HL-60 (cell line): ENCODE results near the gene TPCN2.

Experiments used
- DNase-seq, 2 experiments: peaks; one replicate each; pipeline ENCODE4 v3.0.0-alpha.2; 2010 to 2020; ENCODE audit warnings: low read depth in 1 of 2, low spot score in 1 of 2
- H3K27ac ChIP-seq: fragments of 250-450 bp; sonication (Bioruptor Pico); replicated peaks from 2 replicates; pipeline ENCODE4 v1.5.1; 2020; ENCODE audit warnings: mild to moderate bottlenecking, moderate library complexity
- H3K27me3 ChIP-seq: fragments of 250-450 bp; sonication (Bioruptor Pico); 2 replicates; pipeline ENCODE4 v1.5.1; 2021; ENCODE audit warnings: mild to moderate bottlenecking, moderate library complexity; ENCODE audit not compliant: insufficient read depth, poor library complexity, severe bottlenecking
- H3K4me3 ChIP-seq: replicated peaks from 2 replicates; pipeline ENCODE4 v1.5.1; 2011; ENCODE audit warnings: mild to moderate bottlenecking, control low read depth, low read length; ENCODE audit not compliant: insufficient read depth
- CTCF ChIP-seq: IDR thresholded peaks from one replicate; pipeline ENCODE4 v1.5.1; 2011; ENCODE audit warnings: low read length, control low read depth, inconsistent platforms; ENCODE audit not compliant: insufficient read depth
- GABPA ChIP-seq: IDR thresholded peaks from 2 replicates; pipeline ENCODE4 v1.6.1; 2012; ENCODE audit warnings: low read depth
- POLR2AphosphoS5 ChIP-seq: IDR thresholded peaks from 2 replicates; pipeline ENCODE4 v1.6.1; 2012; ENCODE audit warnings: low read depth
- REST ChIP-seq: IDR thresholded peaks from 2 replicates; pipeline ENCODE4 v1.6.1; 2012; ENCODE audit warnings: low read depth; ENCODE audit not compliant: insufficient replicate concordance
- SPI1 ChIP-seq: IDR thresholded peaks from 2 replicates; pipeline ENCODE4 v1.6.1; 2012; ENCODE audit warnings: low read depth, mild to moderate bottlenecking, borderline replicate concordance

Gene TPCN2

GRCh38 chr11:69129053-69129452 lies 80.3 kb downstream of the TPCN2 start:
- no peaks in the 10 kb centered on the region for H3K27me3 ChIP-seq
- TF ChIP-seq GABPA, result no peak
- no peak for TF ChIP-seq SPI1
- TF ChIP-seq POLR2AphosphoS5, result no peak
- no peak for TF ChIP-seq CTCF
- no peak for TF ChIP-seq REST
- no peak overlapping the region for H3K4me3 ChIP-seq
- no peak for DNase-seq
- H3K27ac ChIP-seq, result no peak overlapping the region

- Histone ChIP-seq H3K27me3 (no peaks in the 10 kb centered on the region), H3K4me3 (no peak overlapping the region), H3K27ac (no peak overlapping the region)
- no peak for DNase-seq
- TF ChIP-seq SPI1 (no peak), REST (no peak), POLR2AphosphoS5 (no peak), CTCF (no peak), GABPA (no peak)
Observed at GRCh38 chr11:69129647-69130046, 80.9 kb downstream of the TPCN2 start.

GRCh38 chr11:69130654-69131053 lies 81.9 kb downstream of the TPCN2 start:
- H3K4me3 ChIP-seq, result no peak overlapping the region
- H3K27ac ChIP-seq, result no peak overlapping the region
- no peaks in the 10 kb centered on the region for H3K27me3 ChIP-seq
- TF ChIP-seq CTCF (no peak), REST (no peak), POLR2AphosphoS5 (no peak), GABPA (no peak)
- no peak for DNase-seq
